HepG2 (cell line): Measurements from ENCODE around the gene LCN12. TPM values are rescaled to one million over a fixed set of nuclear protein-coding genes. Genes with fewer than 3 reads are reported as not detected.

Source experiments
- BRCA1 ChIP-seq: sonication (generic); formaldehyde crosslinking; IDR thresholded peaks from 2 replicates; pipeline ENCODE4 v1.4.0; 2020; ENCODE audit warnings: missing genetic modification reagents
- CENPT ChIP-seq: sonication (generic); formaldehyde crosslinking; IDR thresholded peaks from 2 replicates; pipeline ENCODE4 v1.8.0; 2022; ENCODE audit warnings: low read depth, mild to moderate bottlenecking, moderate library complexity, missing genetic modification reagents
- CREM ChIP-seq, 2 experiments: sonication (generic) in 1 of 2; formaldehyde crosslinking in 1 of 2; IDR thresholded peaks; 2 replicates each; pipeline versions ENCODE4 v1.4.0 to v1.6.1; 2016 to 2020; ENCODE audit warnings: antibody characterized with exemption in 1 of 2, mild to moderate bottlenecking in 1 of 2, missing genetic modification reagents in 1 of 2
- DR1 ChIP-seq: sonication (generic); formaldehyde crosslinking; IDR thresholded peaks from 2 replicates; pipeline ENCODE4 v1.8.0; 2021; ENCODE audit warnings: mild to moderate bottlenecking, missing genetic modification reagents, inconsistent platforms
- IKZF1 ChIP-seq: fragments of 450-650 bp; IDR thresholded peaks from 2 replicates; pipeline ENCODE4 v1.7.1; 2016
- MATR3 ChIP-seq: sonication (generic); formaldehyde crosslinking; IDR thresholded peaks from 2 replicates; pipeline ENCODE4 v1.4.0; 2020; ENCODE audit warnings: missing genetic modification reagents
- MXI1 ChIP-seq: IDR thresholded peaks from 3 replicates; pipeline ENCODE4 v1.6.1; 2012; ENCODE audit warnings: low read depth, low read length, inconsistent platforms, borderline replicate concordance
- NCOA2 ChIP-seq: sonication (generic); formaldehyde crosslinking; IDR thresholded peaks from 2 replicates; pipeline ENCODE4 v1.8.0; 2022; ENCODE audit warnings: inconsistent platforms
- NFRKB ChIP-seq: fragments of 450-650 bp; IDR thresholded peaks from 2 replicates; pipeline ENCODE4 v1.6.1; 2017
- SAP130 ChIP-seq: IDR thresholded peaks from 2 replicates; pipeline ENCODE4 v1.6.1; 2016; ENCODE audit warnings: low read depth
- SMARCC2 ChIP-seq: fragments of 450-650 bp; IDR thresholded peaks from 2 replicates; pipeline ENCODE4 v1.6.1; 2017; ENCODE audit warnings: antibody characterized with exemption, mild to moderate bottlenecking
- SPEN ChIP-seq: sonication (generic); formaldehyde crosslinking; IDR thresholded peaks from 2 replicates; pipeline ENCODE4 v1.5.1; 2020; ENCODE audit warnings: low read depth, mild to moderate bottlenecking, missing genetic modification reagents
- SUZ12 ChIP-seq: fragments of 150-350 bp; IDR thresholded peaks from 2 replicates; pipeline ENCODE4 v1.6.1; 2014; ENCODE audit warnings: low read depth, low read length
- TBX3 ChIP-seq: fragments of 450-650 bp; IDR thresholded peaks from 2 replicates; pipeline ENCODE4 v1.6.1; 2017; ENCODE audit warnings: antibody characterized with exemption, mild to moderate bottlenecking, inconsistent platforms, borderline replicate concordance
- TP53 ChIP-seq: sonication (generic); formaldehyde crosslinking; conservative IDR thresholded peaks from 2 replicates; pipeline ENCODE4 v1.4.0; 2020; ENCODE audit warnings: missing genetic modification reagents
- XBP1 ChIP-seq: sonication (generic); formaldehyde crosslinking; IDR thresholded peaks from 2 replicates; pipeline ENCODE4 v1.5.0; 2020; ENCODE audit warnings: missing genetic modification reagents
- ZBTB7B ChIP-seq: sonication (generic); formaldehyde crosslinking; IDR thresholded peaks from 2 replicates; pipeline ENCODE4 v1.4.0; 2020; ENCODE audit warnings: missing genetic modification reagents
- ZFP62 ChIP-seq: sonication (generic); formaldehyde crosslinking; IDR thresholded peaks from 2 replicates; pipeline ENCODE4 v1.4.0; 2020; ENCODE audit warnings: missing genetic modification reagents
- ZNF24 ChIP-seq: fragments of 450-650 bp; IDR thresholded peaks from 2 replicates; pipeline ENCODE4 v1.6.1; 2017; ENCODE audit warnings: antibody characterized with exemption, mild to moderate bottlenecking
- ZNF432 ChIP-seq: sonication (generic); formaldehyde crosslinking; IDR thresholded peaks from 2 replicates; pipeline ENCODE4 v1.5.0; 2020; ENCODE audit warnings: missing genetic modification reagents, mild to moderate bottlenecking, borderline replicate concordance
- ZNF598 ChIP-seq: sonication (generic); formaldehyde crosslinking; IDR thresholded peaks from 2 replicates; pipeline ENCODE4 v1.5.1; 2020; ENCODE audit warnings: mild to moderate bottlenecking, missing genetic modification reagents, borderline replicate concordance
- ZNF670 ChIP-seq: sonication (generic); formaldehyde crosslinking; IDR thresholded peaks from 2 replicates; pipeline ENCODE4 v1.8.0; 2022; ENCODE audit warnings: mild to moderate bottlenecking, missing genetic modification reagents, borderline replicate concordance
- ZNF761 ChIP-seq: sonication (generic); formaldehyde crosslinking; conservative IDR thresholded peaks from 2 replicates; pipeline ENCODE4 v1.4.0; 2020; ENCODE audit warnings: mild to moderate bottlenecking, missing genetic modification reagents
- ZSCAN9 ChIP-seq: IDR thresholded peaks from 2 replicates; pipeline ENCODE4 v1.6.1; 2016; ENCODE audit warnings: borderline replicate concordance
- polyA plus RNA-seq, 8 experiments: library from polyadenylated mRNA; depleted of rRNA in 3 of 8; stranded (reverse) in 7 of 8; unstranded in 1 of 8; fragments of >200 nt; fragmentation: Illumina TruSeq in 4 of 8; extraction: Trizol in 4 of 8; gene quantifications; 2 replicates each; pipeline versions ENCODE4 v1.2.1 to v1.2.3, GENCODE V29; 2011 to 2016; ENCODE audit warnings: low read depth in 4 of 8, missing spikeins in 1 of 8, mixed read lengths in 1 of 8; ENCODE audit not compliant: insufficient read depth in 1 of 8
- total RNA-seq, 5 experiments: library from RNA; depleted of rRNA; stranded (reverse); fragments of >200 nt; fragmentation: Illumina TruSeq; extraction: Trizol; gene quantifications; 2 replicates each; pipeline ENCODE4 v1.2.3, GENCODE V29; 2016; ENCODE audit warnings: low read depth in 1 of 5
- TF ChIP-seq, protein P1 (sequence below): sonication (generic); formaldehyde crosslinking; IDR thresholded peaks from 2 replicates; pipeline ENCODE4 v1.5.0; 2020; ENCODE audit warnings: mild to moderate bottlenecking, missing genetic modification reagents

LCN12 gene
- total and polyA plus RNA-seq, 2 of the 13 experiments (the other 11 are each of a cell fraction or from before 2014, with no cell fraction given): 3.4 to 6.9 TPM

DNA sequence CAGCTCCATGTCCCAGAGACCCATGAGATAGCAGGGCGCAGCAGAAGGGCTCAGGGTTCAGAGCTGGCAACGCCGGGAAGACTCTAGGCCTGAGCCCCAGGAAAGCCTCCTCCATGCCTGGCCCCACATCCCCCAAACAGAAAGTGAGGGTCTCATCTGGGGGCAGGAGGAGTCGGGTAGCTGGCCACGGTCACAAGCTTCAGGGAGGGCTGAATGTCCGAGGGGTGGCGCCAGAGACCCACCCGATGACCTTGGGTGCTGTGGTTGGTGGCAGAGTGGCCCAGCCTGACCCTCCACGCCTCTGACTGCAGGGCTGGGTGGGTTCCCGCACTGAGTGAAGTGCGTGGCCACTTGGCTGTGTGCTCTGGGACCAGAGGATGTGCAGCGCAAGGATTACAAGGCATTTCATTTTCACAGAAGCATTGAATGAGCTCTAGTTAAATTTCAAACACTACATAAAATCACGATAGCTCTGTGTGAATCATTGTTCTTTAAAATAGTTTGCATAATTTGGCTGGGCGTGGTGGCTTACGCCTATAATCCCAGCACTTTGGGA, 4.0 kb upstream of the LCN12 start (continued):
- no peak for TF ChIP-seq MXI1
- 0 out of 2 replicates have a peak, but pooled peaks have one; percentile 51 for TF ChIP-seq TP53 (CRISPR knock-in tag)
- TF ChIP-seq CENPT: no peak
- no peak for TF ChIP-seq XBP1
- no peak for TF ChIP-seq SUZ12
- TF ChIP-seq ZNF761 (CRISPR knock-in tag): no peak
- TF ChIP-seq SPEN (CRISPR knock-in tag): peak; percentile 38; the same call in 1 of the 2 replicates
- peak; percentile 44 for TF ChIP-seq SAP130 (CRISPR knock-in tag)
- no peak for TF ChIP-seq NCOA2 (CRISPR knock-in tag)
- no peak for TF ChIP-seq DR1 (CRISPR knock-in tag)
- no peak for TF ChIP-seq CREM (IDR thresholded peaks at IDR 0.05)
- no peak for TF ChIP-seq CREM (CRISPR knock-in tag; IDR thresholded peaks at IDR 0.05)
- no peak for TF ChIP-seq BRCA1
- no peak for TF ChIP-seq IKZF1
- TF ChIP-seq ZNF24: no peak
- no peak for TF ChIP-seq ZSCAN9 (CRISPR knock-in tag)
- TF ChIP-seq ZNF670 (CRISPR knock-in tag): no peak
- TF ChIP-seq SMARCC2: no peak
- TF ChIP-seq, protein P1, sequence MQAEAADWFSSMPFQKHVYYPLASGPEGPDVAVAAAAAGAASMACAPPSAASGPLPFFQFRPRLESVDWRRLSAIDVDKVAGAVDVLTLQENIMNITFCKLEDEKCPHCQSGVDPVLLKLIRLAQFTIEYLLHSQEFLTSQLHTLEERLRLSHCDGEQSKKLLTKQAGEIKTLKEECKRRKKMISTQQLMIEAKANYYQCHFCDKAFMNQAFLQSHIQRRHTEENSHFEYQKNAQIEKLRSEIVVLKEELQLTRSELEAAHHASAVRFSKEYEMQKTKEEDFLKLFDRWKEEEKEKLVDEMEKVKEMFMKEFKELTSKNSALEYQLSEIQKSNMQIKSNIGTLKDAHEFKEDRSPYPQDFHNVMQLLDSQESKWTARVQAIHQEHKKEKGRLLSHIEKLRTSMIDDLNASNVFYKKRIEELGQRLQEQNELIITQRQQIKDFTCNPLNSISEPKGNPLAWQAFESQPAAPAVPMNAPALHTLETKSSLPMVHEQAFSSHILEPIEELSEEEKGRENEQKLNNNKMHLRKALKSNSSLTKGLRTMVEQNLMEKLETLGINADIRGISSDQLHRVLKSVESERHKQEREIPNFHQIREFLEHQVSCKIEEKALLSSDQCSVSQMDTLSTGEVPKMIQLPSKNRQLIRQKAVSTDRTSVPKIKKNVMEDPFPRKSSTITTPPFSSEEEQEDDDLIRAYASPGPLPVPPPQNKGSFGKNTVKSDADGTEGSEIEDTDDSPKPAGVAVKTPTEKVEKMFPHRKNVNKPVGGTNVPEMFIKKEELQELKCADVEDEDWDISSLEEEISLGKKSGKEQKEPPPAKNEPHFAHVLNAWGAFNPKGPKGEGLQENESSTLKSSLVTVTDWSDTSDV: no peak
- no peak for TF ChIP-seq ZFP62 (CRISPR knock-in tag)
- no peak for TF ChIP-seq ZNF432 (CRISPR knock-in tag)
- TF ChIP-seq ZNF598 (CRISPR knock-in tag): peak; percentile 43; the same call in 1 of the 2 replicates
- no peak for TF ChIP-seq NFRKB
- TF ChIP-seq MATR3 (CRISPR knock-in tag): no peak
- TF ChIP-seq ZBTB7B (CRISPR knock-in tag): peak; percentile 89; the same call in 1 of the 2 replicates
- TF ChIP-seq TBX3: no peak
